Breast epithelium (tissue), 3 donors: ENCODE measurements around the gene SCYGR3.

ENCODE experiments used
- CTCF ChIP-seq, 3 donors: fragments of 450-650 bp; IDR thresholded peaks; one replicate each; pipeline ENCODE4 v1.5.1; 2016 to 2017; ENCODE audit warnings: antibody characterized with exemption in 3 of 3, mild to moderate bottlenecking in 3 of 3, moderate library complexity in 3 of 3
- POLR2A ChIP-seq: fragments of 450-650 bp; IDR thresholded peaks from one replicate; pipeline ENCODE4 v1.6.1; 2016; ENCODE audit warnings: antibody characterized with exemption, mild to moderate bottlenecking, moderate library complexity

DNA sequence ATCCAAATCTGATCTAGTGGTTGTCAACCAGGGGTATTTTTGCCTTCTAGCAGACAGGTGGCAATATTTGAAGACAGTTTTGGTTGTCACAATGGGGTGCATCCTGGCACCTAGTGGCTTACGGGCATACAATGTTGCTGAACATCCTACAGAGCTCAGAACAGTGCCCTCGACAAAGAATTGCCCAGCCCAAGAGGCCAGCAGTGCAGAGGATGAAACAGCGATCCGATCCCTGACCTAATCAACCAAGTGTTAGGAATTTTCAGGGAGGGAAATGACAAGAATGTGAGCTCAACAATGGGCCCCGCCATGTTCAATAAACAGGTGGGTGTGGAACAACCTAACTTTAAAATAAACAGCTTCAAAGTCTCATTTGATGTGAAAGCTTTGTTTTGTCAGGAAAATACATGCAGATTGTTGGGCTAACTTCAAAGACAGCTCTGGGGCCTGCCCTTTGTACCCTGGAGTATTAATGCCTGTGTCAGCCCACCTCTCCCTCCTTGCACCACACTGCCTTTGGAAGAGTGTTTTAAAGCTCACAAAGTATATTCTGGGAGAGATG is 29.4 kb upstream of the SCYGR3 start:
- TF ChIP-seq POLR2A (no peak), CTCF (IDR thresholded peaks at IDR 0.05) (no peak)
